ENCODE measurements around the gene ZNF397.
A peak's percentile ranks its signal among the peaks of the same experiment; 100 is the strongest.
"Not testable (repeated sequence)": the region's sequence is repeated elsewhere in the genome, so short reads cannot be mapped to it uniquely, and the experiment has no call there.

The ZNF397 gene

GRCh38 chr18:35215026-35215425 is 25.8 kb upstream of the ZNF397 start:
- Histone ChIP-seq H3K27ac (no peak overlapping the region), H3K36me3 (ENCODE audit: insufficient read depth, low read length) (no peaks in the 10 kb centered on the region), H3K4me3 (no peak overlapping the region), H3K9me3 (ENCODE audit: low read depth, low read length) (no peaks in the 10 kb centered on the region), H3K9ac (ENCODE audit: insufficient read length) (no peak overlapping the region)
- TF ChIP-seq FOXP2 (optimal IDR thresholded peaks at IDR 0.05; ENCODE audit: control extremely low read depth, extremely low read length, insufficient read depth) (no peak), POLR2AphosphoS5 (IDR thresholded peaks at IDR 0.05; ENCODE audit: borderline replicate concordance, low read depth, low read length) (no peak), EZH2 (IDR thresholded peaks at IDR 0.05) (no peak)
- DNase-seq (ENCODE audit: low read depth, low spot score): no peak

- not testable (repeated sequence) for DNase-seq (ENCODE audit: low read depth, low spot score); H3K9ac ChIP-seq (ENCODE audit: insufficient read length)
Observed at GRCh38 chr18:35216611-35217010, 24.2 kb upstream of the ZNF397 start.

DNA sequence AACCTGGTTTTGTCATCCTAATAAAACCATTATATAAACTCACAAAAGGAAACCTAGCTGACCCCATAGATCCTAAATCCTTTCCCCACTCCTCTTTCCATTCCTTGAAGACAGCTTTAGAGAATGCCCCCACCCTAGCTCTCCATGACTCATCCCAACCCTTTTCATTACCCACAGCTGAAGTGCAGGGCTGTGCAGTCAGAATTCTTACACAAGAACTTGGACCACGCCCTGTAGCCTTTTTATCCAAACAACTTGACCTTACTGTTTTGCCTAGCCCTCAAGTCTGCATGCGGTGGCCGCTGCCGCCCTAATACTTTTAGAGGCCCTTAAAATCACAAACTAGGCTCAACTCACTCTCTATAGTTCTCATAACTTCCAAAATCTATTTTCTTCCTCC is 21.5 kb upstream of the ZNF397 start:
- H3K36me3 ChIP-seq (ENCODE audit: insufficient read depth, low read length); H3K9me3 ChIP-seq (ENCODE audit: low read depth, low read length); H3K4me3 ChIP-seq; DNase-seq (ENCODE audit: low read depth, low spot score); H3K9ac ChIP-seq (ENCODE audit: insufficient read length); H3K27ac ChIP-seq: not testable (repeated sequence)

More at GRCh38 chr18:35216611-35217010, 24.2 kb upstream of the ZNF397 start:
- H3K9me3 ChIP-seq (ENCODE audit: low read depth, low read length); H3K4me3 ChIP-seq; H3K36me3 ChIP-seq (ENCODE audit: insufficient read depth, low read length); H3K27ac ChIP-seq: not testable (repeated sequence)

- no peak overlapping the region for H3K9ac ChIP-seq (ENCODE audit: insufficient read length)
- no peaks in the 10 kb centered on the region for H3K9me3 ChIP-seq (ENCODE audit: low read depth, low read length)
- H3K27ac ChIP-seq: no peak overlapping the region
- no peak for TF ChIP-seq EZH2 (IDR thresholded peaks at IDR 0.05)
- H3K4me3 ChIP-seq: no peak overlapping the region
- no peak for DNase-seq (ENCODE audit: low read depth, low spot score)
- H3K36me3 ChIP-seq (ENCODE audit: insufficient read depth, low read length): no peaks in the 10 kb centered on the region
Observed at GRCh38 chr18:35220424-35220823, 20.4 kb upstream of the ZNF397 start.

DNA sequence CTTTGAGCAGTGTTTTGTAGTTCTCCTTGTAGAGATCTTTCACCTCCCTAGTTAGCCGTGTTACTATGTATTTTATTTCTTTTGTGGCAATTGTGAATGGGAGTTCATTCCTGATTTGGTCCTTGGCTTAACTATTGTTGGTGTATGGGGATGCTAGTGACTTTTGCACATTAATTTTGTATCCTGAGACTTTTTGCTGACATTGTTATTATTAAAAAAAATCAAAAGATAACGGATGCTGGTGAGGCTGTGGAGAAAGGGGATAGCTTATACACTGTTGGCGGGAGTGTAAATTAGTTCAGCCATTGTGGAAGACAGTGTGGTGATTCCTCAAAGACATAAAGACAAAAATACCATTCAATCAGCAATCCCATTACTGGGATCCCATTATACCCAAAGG is 17.0 kb upstream of the ZNF397 start:
- H3K9me3 ChIP-seq (ENCODE audit: low read depth, low read length): no peaks in the 10 kb centered on the region
- H3K4me3 ChIP-seq: no peak overlapping the region
- H3K9ac ChIP-seq (ENCODE audit: insufficient read length): no peak overlapping the region
- no peak for DNase-seq (ENCODE audit: low read depth, low spot score)
- TF ChIP-seq EZH2 (IDR thresholded peaks at IDR 0.05) (no peak), FOXP2 (optimal IDR thresholded peaks at IDR 0.05; ENCODE audit: control extremely low read depth, extremely low read length, insufficient read depth) (no peak), POLR2AphosphoS5 (IDR thresholded peaks at IDR 0.05; ENCODE audit: borderline replicate concordance, low read depth, low read length) (no peak)
- H3K27ac ChIP-seq: no peak overlapping the region
- no peaks in the 10 kb centered on the region for H3K36me3 ChIP-seq (ENCODE audit: insufficient read depth, low read length)

DNA sequence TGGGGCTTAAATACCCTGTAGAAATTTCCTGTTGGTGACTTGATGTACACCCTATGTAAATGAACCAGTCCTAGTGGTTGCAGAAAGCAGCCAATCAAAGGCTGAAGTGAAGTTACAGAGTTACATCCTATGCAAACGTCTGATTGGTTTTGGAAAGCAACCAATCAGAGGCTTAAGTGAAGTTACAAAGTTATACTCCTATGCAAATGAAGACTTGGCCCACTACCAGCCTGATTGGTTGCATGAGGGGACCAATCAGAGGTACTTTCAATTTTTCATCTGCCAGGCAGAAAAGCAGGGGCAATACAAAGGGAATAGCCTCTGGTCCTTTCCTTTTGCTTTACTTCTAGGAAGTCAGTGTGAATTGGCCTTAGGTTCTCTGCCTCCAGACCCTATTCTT is 13.6 kb upstream of the ZNF397 start:
- TF ChIP-seq POLR2AphosphoS5 (IDR thresholded peaks at IDR 0.05; ENCODE audit: borderline replicate concordance, low read depth, low read length) (no peak), EZH2 (IDR thresholded peaks at IDR 0.05) (no peak), FOXP2 (optimal IDR thresholded peaks at IDR 0.05; ENCODE audit: control extremely low read depth, extremely low read length, insufficient read depth) (no peak)
- DNase-seq (ENCODE audit: low read depth, low spot score): no peak
- H3K9ac ChIP-seq (ENCODE audit: insufficient read length): no peak overlapping the region
- H3K9me3 ChIP-seq (ENCODE audit: low read depth, low read length): no peaks in the 10 kb centered on the region
- no peaks in the 10 kb centered on the region for H3K36me3 ChIP-seq (ENCODE audit: insufficient read depth, low read length)
- H3K27ac ChIP-seq: no peak overlapping the region
- H3K4me3 ChIP-seq: no peak overlapping the region

GRCh38 chr18:35231052-35231451 is 9.8 kb upstream of the ZNF397 start:
- DNase-seq (ENCODE audit: low read depth, low spot score): peak; percentile 50
- Histone ChIP-seq H3K9ac (ENCODE audit: insufficient read length) (peak overlapping the region; percentile 45), H3K9me3 (ENCODE audit: low read depth, low read length) (no peaks in the 10 kb centered on the region), H3K27ac (no peak overlapping the region), H3K4me3 (peak overlapping the region; percentile 71), H3K36me3 (ENCODE audit: insufficient read depth, low read length) (no peaks in the 10 kb centered on the region)
- TF ChIP-seq POLR2AphosphoS5 (IDR thresholded peaks at IDR 0.05; ENCODE audit: borderline replicate concordance, low read depth, low read length) (no peak), EZH2 (IDR thresholded peaks at IDR 0.05) (no peak), FOXP2 (optimal IDR thresholded peaks at IDR 0.05; ENCODE audit: control extremely low read depth, extremely low read length, insufficient read depth) (no peak)

DNA sequence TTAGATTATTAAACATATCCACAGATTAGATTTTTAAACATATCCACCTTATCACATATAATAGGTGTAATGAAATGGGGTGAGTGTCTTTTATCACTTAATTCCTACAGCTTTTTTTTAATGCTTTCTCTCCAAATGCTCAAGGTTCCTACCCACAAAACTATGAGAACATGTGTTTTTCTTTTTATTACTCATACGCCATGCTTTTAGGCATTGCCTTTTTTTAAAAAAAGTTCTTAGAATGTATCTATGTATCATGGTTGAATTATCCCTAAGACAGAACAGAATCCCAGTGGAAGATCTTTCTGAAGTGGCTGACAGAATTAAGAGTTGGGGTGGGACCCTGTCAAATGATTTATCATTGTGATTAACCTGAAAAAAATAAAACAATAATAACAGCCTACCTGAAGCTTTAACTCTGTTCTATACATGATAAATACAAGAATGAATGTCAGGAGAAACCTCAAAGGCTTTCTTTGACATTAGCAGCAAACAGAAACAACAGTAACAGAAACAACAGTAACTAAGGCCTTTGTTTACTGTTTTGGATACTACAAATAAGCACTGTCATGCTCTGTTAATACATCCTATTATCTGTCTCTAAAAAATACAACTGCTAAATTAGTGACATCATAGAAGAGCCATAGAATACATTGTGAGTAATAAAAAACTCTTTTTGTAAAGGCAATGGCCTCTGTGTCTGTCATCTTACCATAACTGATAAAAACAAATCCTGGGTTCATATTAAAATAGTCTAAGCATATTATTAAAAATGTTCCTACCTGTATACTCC is 4.1 kb upstream of the ZNF397 start:
- no peak overlapping the region for H3K4me3 ChIP-seq
- no peak overlapping the region for H3K27ac ChIP-seq
- DNase-seq (ENCODE audit: low read depth, low spot score): no peak
- no peak overlapping the region for H3K9ac ChIP-seq (ENCODE audit: insufficient read length)
- no peaks in the 10 kb centered on the region for H3K9me3 ChIP-seq (ENCODE audit: low read depth, low read length)
- TF ChIP-seq POLR2AphosphoS5 (IDR thresholded peaks at IDR 0.05; ENCODE audit: borderline replicate concordance, low read depth, low read length) (no peak), FOXP2 (optimal IDR thresholded peaks at IDR 0.05; ENCODE audit: control extremely low read depth, extremely low read length, insufficient read depth) (no peak), EZH2 (IDR thresholded peaks at IDR 0.05) (no peak)
- peaks cover under 1% of the 10 kb centered on the region; the same call in 1 of the 2 replicates for H3K36me3 ChIP-seq (ENCODE audit: insufficient read depth, low read length)

- Histone ChIP-seq H3K27ac (no peak overlapping the region), H3K4me3 (no peak overlapping the region), H3K9me3 (ENCODE audit: low read depth, low read length) (peaks cover 22% of the 10 kb centered on the region), H3K9ac (ENCODE audit: insufficient read length) (no peak overlapping the region), H3K36me3 (ENCODE audit: insufficient read depth, low read length) (peaks cover 26% of the 10 kb centered on the region)
- TF ChIP-seq EZH2 (IDR thresholded peaks at IDR 0.05): no peak
- TF ChIP-seq FOXP2 (optimal IDR thresholded peaks at IDR 0.05; ENCODE audit: control extremely low read depth, extremely low read length, insufficient read depth): no peak
- no peak for TF ChIP-seq POLR2AphosphoS5 (IDR thresholded peaks at IDR 0.05; ENCODE audit: borderline replicate concordance, low read depth, low read length)
- no peak for DNase-seq (ENCODE audit: low read depth, low spot score)
Observed at GRCh38 chr18:35239314-35239713, 1.5 kb upstream of the ZNF397 start.

Measured in SK-N-MC (cell line).